ENCODE results near the gene ANO7. TPM values are rescaled to one million over a fixed set of nuclear protein-coding genes. Genes with fewer than 3 reads are reported as not detected.

Gene ANO7
- total RNA-seq, 2 experiments from 2014 or later, result 0.14 to 0.25 TPM

DNA sequence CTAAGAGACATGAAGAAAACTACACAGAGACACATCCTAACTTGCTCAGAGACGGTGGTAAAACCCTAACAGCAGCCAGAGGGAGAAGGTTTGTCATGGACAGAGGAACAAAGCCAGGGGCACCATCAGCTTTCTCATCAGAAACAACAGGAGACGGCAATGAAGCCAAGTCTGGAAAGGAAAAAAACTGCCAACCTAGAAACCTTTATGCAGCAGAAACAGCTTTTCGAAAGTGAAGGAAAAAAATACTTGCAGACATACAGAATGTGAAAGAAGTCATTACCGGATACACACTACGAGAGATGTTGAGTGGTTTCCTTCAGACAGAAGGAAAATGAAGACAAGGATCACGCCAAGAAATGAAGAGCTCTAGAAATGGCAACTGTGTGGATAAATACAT, 55.9 kb downstream of the ANO7 start:
- ATAC-seq (ENCODE audit: poor library complexity) (no peak), DNase-seq (no peak)
- H3K4me1 ChIP-seq (ENCODE audit: insufficient read depth, low read length), result no peaks in the 10 kb centered on the region
- ChIA-PET CTCF (no interaction called here), POLR2A (no interaction called here)
- no peaks in the 10 kb centered on the region for H3K27me3 ChIP-seq (ENCODE audit: control insufficient read depth in 1 of 2, insufficient read depth in 2 of 2, low read length in 2 of 2)
- H3K36me3 ChIP-seq (ENCODE audit: insufficient read depth, low read length), result peaks cover 90% of the 10 kb centered on the region
- Mint-ChIP-seq H3K9me3 (no peaks in the 10 kb centered on the region), H3K4me1 (ENCODE audit: low read depth) (no peaks in the 10 kb centered on the region), H3K36me3 (ENCODE audit: low read depth) (peaks cover 96% of the 10 kb centered on the region), H3K27ac (no peak overlapping the region), H3K27me3 (no peaks in the 10 kb centered on the region), H3K4me3 (no peak overlapping the region)
- TF ChIP-seq, protein P1, sequence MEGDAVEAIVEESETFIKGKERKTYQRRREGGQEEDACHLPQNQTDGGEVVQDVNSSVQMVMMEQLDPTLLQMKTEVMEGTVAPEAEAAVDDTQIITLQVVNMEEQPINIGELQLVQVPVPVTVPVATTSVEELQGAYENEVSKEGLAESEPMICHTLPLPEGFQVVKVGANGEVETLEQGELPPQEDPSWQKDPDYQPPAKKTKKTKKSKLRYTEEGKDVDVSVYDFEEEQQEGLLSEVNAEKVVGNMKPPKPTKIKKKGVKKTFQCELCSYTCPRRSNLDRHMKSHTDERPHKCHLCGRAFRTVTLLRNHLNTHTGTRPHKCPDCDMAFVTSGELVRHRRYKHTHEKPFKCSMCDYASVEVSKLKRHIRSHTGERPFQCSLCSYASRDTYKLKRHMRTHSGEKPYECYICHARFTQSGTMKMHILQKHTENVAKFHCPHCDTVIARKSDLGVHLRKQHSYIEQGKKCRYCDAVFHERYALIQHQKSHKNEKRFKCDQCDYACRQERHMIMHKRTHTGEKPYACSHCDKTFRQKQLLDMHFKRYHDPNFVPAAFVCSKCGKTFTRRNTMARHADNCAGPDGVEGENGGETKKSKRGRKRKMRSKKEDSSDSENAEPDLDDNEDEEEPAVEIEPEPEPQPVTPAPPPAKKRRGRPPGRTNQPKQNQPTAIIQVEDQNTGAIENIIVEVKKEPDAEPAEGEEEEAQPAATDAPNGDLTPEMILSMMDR (IDR thresholded peaks at IDR 0.05), result no peak
- no peak overlapping the region for H3K4me3 ChIP-seq (ENCODE audit: low read length)
- H3K27ac ChIP-seq (ENCODE audit: low read depth in 1 of 2, low read length in 2 of 2), result no peak overlapping the region
- intact Hi-C loops (cut with DNase I, micrococcal nuclease), result no loop called here
- H3K9me3 ChIP-seq (ENCODE audit: control insufficient read depth in 1 of 2, insufficient read depth in 1 of 2, low read length in 2 of 2), result no peaks in the 10 kb centered on the region

DNA sequence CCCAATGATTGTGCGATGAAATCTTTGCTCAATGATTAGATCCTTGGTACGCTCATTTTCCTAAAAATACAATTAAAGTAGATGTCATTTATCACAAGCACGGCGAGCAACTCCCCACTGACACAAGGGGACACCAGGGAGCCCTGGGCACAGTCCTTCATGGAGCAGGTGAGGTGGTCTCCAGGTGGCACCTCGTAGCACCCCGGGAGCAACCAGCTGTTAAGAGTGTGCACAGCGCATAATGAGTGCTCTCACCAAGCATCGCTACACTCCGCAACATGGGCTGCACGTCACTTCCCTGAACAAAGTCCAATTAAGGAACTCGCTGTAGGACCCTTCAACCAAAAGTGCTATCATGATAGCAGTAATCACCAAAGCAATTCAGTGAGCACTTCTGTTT, 59.8 kb downstream of the ANO7 start:
- ATAC-seq (ENCODE audit: poor library complexity) (no peak), DNase-seq (no peak)
- Mint-ChIP-seq H3K4me1 (ENCODE audit: low read depth) (no peaks in the 10 kb centered on the region), H3K4me3 (no peak overlapping the region), H3K36me3 (ENCODE audit: low read depth) (peaks cover 96% of the 10 kb centered on the region), H3K27ac (no peak overlapping the region), H3K27me3 (no peaks in the 10 kb centered on the region), H3K9me3 (no peaks in the 10 kb centered on the region)
- intact Hi-C loops (cut with DNase I, micrococcal nuclease), result no loop called here
- no peaks in the 10 kb centered on the region for H3K9me3 ChIP-seq (ENCODE audit: control insufficient read depth in 1 of 2, insufficient read depth in 1 of 2, low read length in 2 of 2)
- ChIA-PET POLR2A (no interaction called here), CTCF (no interaction called here)
- H3K27me3 ChIP-seq (ENCODE audit: control insufficient read depth in 1 of 2, insufficient read depth in 2 of 2, low read length in 2 of 2), result no peaks in the 10 kb centered on the region
- TF ChIP-seq, protein P1 (IDR thresholded peaks at IDR 0.05), result no peak
- no peaks in the 10 kb centered on the region for H3K4me1 ChIP-seq (ENCODE audit: insufficient read depth, low read length)
- no peak overlapping the region for H3K27ac ChIP-seq (ENCODE audit: low read depth in 1 of 2, low read length in 2 of 2)
- peaks cover 91% of the 10 kb centered on the region for H3K36me3 ChIP-seq (ENCODE audit: insufficient read depth, low read length)
- H3K4me3 ChIP-seq (ENCODE audit: low read length), result no peak overlapping the region

DNA sequence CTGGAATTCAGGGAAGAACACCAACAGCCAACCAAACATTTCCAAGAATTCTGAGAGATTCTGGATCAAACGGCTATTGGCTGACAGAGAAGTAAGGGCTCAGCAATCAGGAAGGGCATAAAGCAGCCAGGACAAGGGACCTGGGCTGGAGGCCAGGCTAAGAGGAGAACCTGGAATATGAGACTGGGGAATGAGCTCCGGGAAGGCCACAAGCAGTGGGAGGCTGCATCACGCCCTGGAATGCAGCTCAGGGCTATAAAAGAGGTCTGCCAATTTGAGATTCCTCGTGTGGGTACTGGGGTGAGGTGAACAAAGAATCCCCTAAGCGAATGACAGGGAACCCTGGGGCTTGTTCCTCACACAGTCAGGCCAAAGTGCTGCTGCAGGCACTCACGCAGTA, 60.4 kb downstream of the ANO7 start:
- H3K27ac ChIP-seq (ENCODE audit: low read depth in 1 of 2, low read length in 2 of 2), result no peak overlapping the region
- H3K27me3 ChIP-seq (ENCODE audit: control insufficient read depth in 1 of 2, insufficient read depth in 2 of 2, low read length in 2 of 2), result no peaks in the 10 kb centered on the region
- ChIA-PET CTCF (no interaction called here), POLR2A (no interaction called here)
- TF ChIP-seq, protein P1 (IDR thresholded peaks at IDR 0.05), result no peak
- Mint-ChIP-seq H3K4me3 (no peak overlapping the region), H3K27ac (no peak overlapping the region), H3K4me1 (ENCODE audit: low read depth) (no peaks in the 10 kb centered on the region), H3K9me3 (no peaks in the 10 kb centered on the region), H3K27me3 (no peaks in the 10 kb centered on the region), H3K36me3 (ENCODE audit: low read depth) (peaks cover 96% of the 10 kb centered on the region)
- no peak overlapping the region for H3K4me3 ChIP-seq (ENCODE audit: low read length)
- ATAC-seq (ENCODE audit: poor library complexity) (no peak), DNase-seq (no peak)
- H3K4me1 ChIP-seq (ENCODE audit: insufficient read depth, low read length), result no peaks in the 10 kb centered on the region
- intact Hi-C loops (cut with DNase I, micrococcal nuclease), result no loop called here
- H3K36me3 ChIP-seq (ENCODE audit: insufficient read depth, low read length), result peaks cover 91% of the 10 kb centered on the region
- H3K9me3 ChIP-seq (ENCODE audit: control insufficient read depth in 1 of 2, insufficient read depth in 1 of 2, low read length in 2 of 2), result no peaks in the 10 kb centered on the region

Measured in CD4-positive, alpha-beta T cell (primary cell).